HG03342 (cell line): Measurements from ENCODE around the gene ILDR1.
"Not testable (repeated sequence)": the region's sequence is repeated elsewhere in the genome, so short reads cannot be mapped to it uniquely, and the experiment has no call there.

ENCODE experiments used
- ATAC-seq: cut with Tn5 transposase; IDR thresholded peaks from one replicate; pipeline ENCODE4 v1.9.1; 2021; ENCODE audit warnings: mild to moderate bottlenecking, moderate library complexity; ENCODE audit not compliant: unreplicated experiment

Gene ILDR1

GRCh38 chr3:121956363-121956762, 65.7 kb downstream of the ILDR1 start:
- ATAC-seq: no peak

GRCh38 chr3:121951291-121951919, 70.6 kb downstream of the ILDR1 start:
- no peak for ATAC-seq

GRCh38 chr3:121948641-121949040, 73.4 kb downstream of the ILDR1 start:
- no peak for ATAC-seq

- no peak for ATAC-seq
These were observed 78.6 kb downstream of the ILDR1 start for GRCh38 chr3:121943431-121943830.

- no peak for ATAC-seq
These were observed 79.8 kb downstream of the ILDR1 start for GRCh38 chr3:121942116-121942786.

GRCh38 chr3:121941592-121941991, 80.5 kb downstream of the ILDR1 start:
- no peak for ATAC-seq

- ATAC-seq: not testable (repeated sequence)
These were observed 83.7 kb downstream of the ILDR1 start for GRCh38 chr3:121938141-121938855.
